Fibroblast of lung (primary cell): ENCODE results near the gene RTKN2. TPM values are rescaled to one million over a fixed set of nuclear protein-coding genes. Genes with fewer than 3 reads are reported as not detected.

ENCODE experiments used
- DNase-seq, 2 donors: peaks; one replicate each; pipeline versions ENCODE4 v3.0.0 to v3.0.0-alpha.2; 2010; ENCODE audit warnings: low read depth in 2 of 2
- H2AFZ ChIP-seq: 2 replicates; pipeline ENCODE4 v1.5.1; 2012; ENCODE audit warnings: low read length, control low read depth, inconsistent platforms
- H3K27ac ChIP-seq: 2 replicates; pipeline ENCODE4 v1.5.1; 2011; ENCODE audit warnings: low read length, control low read depth; ENCODE audit not compliant: insufficient read depth
- H3K27me3 ChIP-seq: 2 replicates; pipeline ENCODE4 v1.5.1; 2011; ENCODE audit warnings: mild to moderate bottlenecking, low read length; ENCODE audit not compliant: control insufficient read depth, insufficient read depth
- H3K36me3 ChIP-seq: 2 replicates; pipeline ENCODE4 v1.5.1; 2011; ENCODE audit warnings: low read length; ENCODE audit not compliant: control insufficient read depth, insufficient read depth
- H3K4me1 ChIP-seq: 2 replicates; pipeline ENCODE4 v1.5.1; 2011; ENCODE audit warnings: low read length; ENCODE audit not compliant: control insufficient read depth, insufficient read depth; ENCODE audit errors: extremely low read depth
- H3K4me2 ChIP-seq: 2 replicates; pipeline ENCODE4 v1.5.1; 2011; ENCODE audit warnings: low read length, control low read depth; ENCODE audit not compliant: insufficient read depth; ENCODE audit errors: extremely low read depth
- H3K4me3 ChIP-seq, 4 experiments: fragments of 200-600 bp in 1 of 4; sonication (generic) in 1 of 4; replicated peaks in 1 of 4; 2 replicates each; pipeline ENCODE4 v1.5.1; 2011 to 2016; ENCODE audit warnings: low read length in 4 of 4, low read depth in 3 of 4, mild to moderate bottlenecking in 3 of 4, control low read depth in 2 of 4, inconsistent platforms in 1 of 4, mixed read lengths in 1 of 4; ENCODE audit not compliant: insufficient read depth in 1 of 4; ENCODE audit errors: control extremely low read depth in 1 of 4
- H3K79me2 ChIP-seq: 2 replicates; pipeline ENCODE4 v1.5.1; 2012; ENCODE audit warnings: mild to moderate bottlenecking, low read length, inconsistent platforms; ENCODE audit not compliant: control insufficient read depth, insufficient read depth
- H3K9ac ChIP-seq: 2 replicates; pipeline ENCODE4 v1.5.1; 2011; ENCODE audit warnings: mild to moderate bottlenecking, low read length, control low read depth; ENCODE audit not compliant: insufficient read depth
- H3K9me3 ChIP-seq: 2 replicates; pipeline ENCODE4 v1.5.1; 2012; ENCODE audit warnings: low read depth, low read length; ENCODE audit not compliant: control insufficient read depth, insufficient read depth
- H4K20me1 ChIP-seq: 2 replicates; pipeline ENCODE4 v1.5.1; 2011; ENCODE audit warnings: low read length; ENCODE audit not compliant: control insufficient read depth, insufficient read depth; ENCODE audit errors: extremely low read depth
- CTCF ChIP-seq, 2 donors: IDR thresholded peaks in 1 of 2; conservative IDR thresholded peaks in 1 of 2; 1 replicate in 1 of 2; 2 replicates in 1 of 2; pipeline ENCODE4 v1.5.1; 2011 to 2012; ENCODE audit warnings: low read length in 2 of 2, control low read depth in 1 of 2, inconsistent platforms in 1 of 2, low read depth in 1 of 2, mild to moderate bottlenecking in 1 of 2
- EZH2 ChIP-seq: IDR thresholded peaks from 2 replicates; pipeline ENCODE4 v1.5.1; 2012; ENCODE audit warnings: low read length, control low read depth, mild to moderate bottlenecking; ENCODE audit errors: missing control alignments
- polyA plus RNA-seq, 2 donors: library from polyadenylated mRNA; depleted of rRNA in 1 of 2; stranded (reverse) in 1 of 2; unstranded in 1 of 2; fragments of >200 nt; gene quantifications; 2 replicates each; pipeline ENCODE4 v1.2.1, GENCODE V29; 2011 to 2012; ENCODE audit warnings: missing spikeins in 1 of 2
- total RNA-seq: library from RNA; depleted of rRNA; stranded (reverse); fragments of >200 nt; gene quantifications from 2 replicates; pipeline ENCODE4 v1.2.1, GENCODE V29; 2014

The RTKN2 gene
- total and polyA plus RNA-seq, 2 donors (not counting 1 experiment from before 2014, with no cell fraction given) = 1.1 to 1.2 TPM

GRCh38 chr10:62268027-62268398, 631 bp downstream of the RTKN2 start:
- peak overlapping the region; percentile 57 for H2AFZ ChIP-seq
- H3K27ac ChIP-seq = no peak overlapping the region
- no peaks in the 10 kb centered on the region for H3K36me3 ChIP-seq
- DNase-seq = no peak
- no peaks in the 10 kb centered on the region for H3K79me2 ChIP-seq
- H4K20me1 ChIP-seq = no peaks in the 10 kb centered on the region
- TF ChIP-seq EZH2 = no peak
- no peak for TF ChIP-seq CTCF (conservative IDR thresholded peaks at IDR 0.05 in 1 of 2, IDR thresholded peaks at IDR 0.05 in 1 of 2; ENCODE audit: low read depth in 1 of 2, low read length in 2 of 2)
- H3K9me3 ChIP-seq = no peaks in the 10 kb centered on the region
- peak overlapping the region; percentile 51 to 69 (median 64) for H3K4me3 ChIP-seq
- H3K4me1 ChIP-seq = peaks cover 3% of the 10 kb centered on the region
- no peaks in the 10 kb centered on the region for H3K27me3 ChIP-seq
- H3K9ac ChIP-seq = peak overlapping the region; percentile 44
- H3K4me2 ChIP-seq = peak overlapping the region; percentile 90

GRCh38 chr10:62266611-62267010, 2.0 kb downstream of the RTKN2 start:
- Histone ChIP-seq H3K9ac (no peak overlapping the region), H3K4me2 (peak overlapping the region; percentile 29), H4K20me1 (no peaks in the 10 kb centered on the region), H3K4me3 (no peak overlapping the region), H3K4me1 (peaks cover 3% of the 10 kb centered on the region), H3K9me3 (no peaks in the 10 kb centered on the region), H3K36me3 (no peaks in the 10 kb centered on the region), H3K27me3 (no peaks in the 10 kb centered on the region), H3K79me2 (no peaks in the 10 kb centered on the region), H2AFZ (no peak overlapping the region), H3K27ac (no peak overlapping the region)
- TF ChIP-seq EZH2 = no peak
- no peak for TF ChIP-seq CTCF (conservative IDR thresholded peaks at IDR 0.05 in 1 of 2, IDR thresholded peaks at IDR 0.05 in 1 of 2; ENCODE audit: low read depth in 1 of 2, low read length in 2 of 2)
- peak in 1 of 2 donors; percentile 23 for DNase-seq

- no peak overlapping the region for H3K27ac ChIP-seq
- H3K4me3 ChIP-seq = no peak overlapping the region
- no peaks in the 10 kb centered on the region for H4K20me1 ChIP-seq
- no peak overlapping the region for H3K4me2 ChIP-seq
- no peak for DNase-seq
- H2AFZ ChIP-seq = no peak overlapping the region
- no peaks in the 10 kb centered on the region for H3K9me3 ChIP-seq
- no peaks in the 10 kb centered on the region for H3K36me3 ChIP-seq
- H3K27me3 ChIP-seq = no peaks in the 10 kb centered on the region
- no peak overlapping the region for H3K9ac ChIP-seq
- no peaks in the 10 kb centered on the region for H3K79me2 ChIP-seq
- TF ChIP-seq CTCF (conservative IDR thresholded peaks at IDR 0.05 in 1 of 2, IDR thresholded peaks at IDR 0.05 in 1 of 2; ENCODE audit: low read depth in 1 of 2, low read length in 2 of 2) (no peak), EZH2 (no peak)
- peaks cover 3% of the 10 kb centered on the region for H3K4me1 ChIP-seq
These were observed 2.5 kb downstream of the RTKN2 start for GRCh38 chr10:62266147-62266546.
